Effector memory CD8-positive, alpha-beta T cell (primary cell): ENCODE measurements around the gene LRRC45.

Experiments
- ATAC-seq: fragments of 150-1000 bp; cut with Tn5 transposase; replicated peaks from 2 replicates; pipeline ENCODE4 v1.10.0; 2021; ENCODE audit warnings: mild to moderate bottlenecking, moderate library complexity
- DNase-seq, 3 experiments: peaks; one replicate each; pipeline ENCODE4 v3.0.0; 2021
- H3K27ac Mint-ChIP-seq, 2 donors: one replicate each; pipeline ENCODE4 v1.8.0; 2022; ENCODE audit warnings: mild to moderate bottlenecking in 2 of 2, mixed read lengths in 2 of 2, moderate library complexity in 2 of 2
- H3K27me3 Mint-ChIP-seq, 2 donors: one replicate each; pipeline ENCODE4 v1.8.0; 2022; ENCODE audit warnings: mixed read lengths in 2 of 2
- H3K36me3 Mint-ChIP-seq: one replicate; pipeline ENCODE4 v1.8.0; 2022; ENCODE audit warnings: mild to moderate bottlenecking, moderate library complexity, mixed read lengths; ENCODE audit not compliant: insufficient read depth
- H3K4me1 Mint-ChIP-seq, 2 donors: one replicate each; pipeline ENCODE4 v1.8.0; 2022; ENCODE audit warnings: low read depth in 2 of 2, mixed read lengths in 2 of 2
- H3K4me3 Mint-ChIP-seq, 2 donors: one replicate each; pipeline ENCODE4 v1.8.0; 2022; ENCODE audit warnings: mild to moderate bottlenecking in 2 of 2, mixed read lengths in 2 of 2, moderate library complexity in 2 of 2
- H3K9me3 Mint-ChIP-seq, 2 donors: one replicate each; pipeline ENCODE4 v1.8.0; 2022; ENCODE audit warnings: mixed read lengths in 2 of 2

The LRRC45 gene

GRCh38 chr17:82062076-82062983 is 39.2 kb downstream of the LRRC45 start:
- peaks cover 7 to 12% of the 10 kb centered on the region in 2 donors for H3K4me1 Mint-ChIP-seq
- H3K27me3 Mint-ChIP-seq: no peaks in the 10 kb centered on the region
- no peak overlapping the region for H3K27ac Mint-ChIP-seq
- no peak for ATAC-seq
- no peak for DNase-seq
- H3K9me3 Mint-ChIP-seq: no peaks in the 10 kb centered on the region
- H3K4me3 Mint-ChIP-seq: no peak overlapping the region
- peaks cover 25% of the 10 kb centered on the region for H3K36me3 Mint-ChIP-seq

- Mint-ChIP-seq H3K36me3 (peaks cover 20% of the 10 kb centered on the region), H3K27me3 (no peaks in the 10 kb centered on the region), H3K27ac (no peak overlapping the region), H3K9me3 (no peaks in the 10 kb centered on the region), H3K4me3 (no peak overlapping the region), H3K4me1 (peaks cover 7 to 12% of the 10 kb centered on the region in 2 donors)
- no peak for ATAC-seq
- DNase-seq: no peak
Observed at GRCh38 chr17:82062984-82063368, 39.9 kb downstream of the LRRC45 start.

- Mint-ChIP-seq H3K4me3 (peak overlapping the region; percentile 57 to 68), H3K4me1 (peaks cover 7 to 12% of the 10 kb centered on the region in 2 donors), H3K9me3 (no peaks in the 10 kb centered on the region), H3K36me3 (peaks cover 20% of the 10 kb centered on the region), H3K27ac (peak overlapping the region in 1 of 2 donors; percentile 83), H3K27me3 (no peaks in the 10 kb centered on the region)
- ATAC-seq: no peak
- no peak for DNase-seq
Observed at GRCh38 chr17:82063424-82064415, 40.6 kb downstream of the LRRC45 start.

- Mint-ChIP-seq H3K4me3 (peak overlapping the region; percentile 57 to 68), H3K4me1 (peaks cover 7 to 12% of the 10 kb centered on the region in 2 donors), H3K36me3 (peaks cover 20% of the 10 kb centered on the region), H3K27me3 (no peaks in the 10 kb centered on the region), H3K9me3 (no peaks in the 10 kb centered on the region), H3K27ac (peak overlapping the region; percentile 35 to 83)
- no peak for DNase-seq
- no peak for ATAC-seq
Observed at GRCh38 chr17:82064433-82065192, 41.5 kb downstream of the LRRC45 start.

- H3K9me3 Mint-ChIP-seq: no peaks in the 10 kb centered on the region
- H3K27me3 Mint-ChIP-seq: no peaks in the 10 kb centered on the region
- H3K36me3 Mint-ChIP-seq: peaks cover 17% of the 10 kb centered on the region
- peak overlapping the region in 1 of 2 donors; percentile 95 for H3K27ac Mint-ChIP-seq
- DNase-seq: peak in 1 of 3 experiments; percentile 26
- H3K4me3 Mint-ChIP-seq: peak overlapping the region; percentile 57 to 68
- H3K4me1 Mint-ChIP-seq: peaks cover 7 to 9% of the 10 kb centered on the region in 2 donors
- ATAC-seq: peak; percentile 71
Observed at GRCh38 chr17:82065193-82065637, 42.1 kb downstream of the LRRC45 start.

- DNase-seq (peak; percentile 64 to 72 (median 72)), ATAC-seq (peak; percentile 89)
Observed at GRCh38 chr17:82065638-82066303, 42.7 kb downstream of the LRRC45 start, which contains the start of gene DUS1L. Gene DUS1L, minus strand, starts transcription at chr17:82065804. Its CDS starts 745 bp downstream, at chr17:82065059.

GRCh38 chr17:82070611-82071010 is 47.5 kb downstream of the LRRC45 start:
- H3K27ac Mint-ChIP-seq: no peak overlapping the region
- no peaks in the 10 kb centered on the region for H3K4me1 Mint-ChIP-seq
- ATAC-seq (no peak), DNase-seq (no peak)
- H3K27me3 Mint-ChIP-seq: no peaks in the 10 kb centered on the region
- H3K4me3 Mint-ChIP-seq: no peak overlapping the region
- H3K9me3 Mint-ChIP-seq: no peaks in the 10 kb centered on the region
- peaks cover 10% of the 10 kb centered on the region for H3K36me3 Mint-ChIP-seq

More at GRCh38 chr17:82065638-82066303, 42.7 kb downstream of the LRRC45 start, which contains the start of gene DUS1L:
- peak within 1 kb of the TSS; percentile 94 to 95 for H3K27ac Mint-ChIP-seq
- H3K36me3 Mint-ChIP-seq: peaks cover 14% of the 10 kb centered on the region
- peaks cover 7 to 8% of the 10 kb centered on the region in 2 donors for H3K4me1 Mint-ChIP-seq
- no peaks in the 10 kb centered on the region for H3K27me3 Mint-ChIP-seq
- H3K9me3 Mint-ChIP-seq: no peaks in the 10 kb centered on the region
- peak within 1 kb of the TSS; percentile 82 to 84 for H3K4me3 Mint-ChIP-seq

GRCh38 chr17:82072827-82073226 is 49.7 kb downstream of the LRRC45 start:
- no peaks in the 10 kb centered on the region for H3K27me3 Mint-ChIP-seq
- H3K36me3 Mint-ChIP-seq: peaks cover 6% of the 10 kb centered on the region
- H3K4me1 Mint-ChIP-seq: no peaks in the 10 kb centered on the region
- no peaks in the 10 kb centered on the region for H3K9me3 Mint-ChIP-seq
- H3K27ac Mint-ChIP-seq: no peak overlapping the region
- H3K4me3 Mint-ChIP-seq: no peak overlapping the region
- DNase-seq (no peak), ATAC-seq (no peak)

GRCh38 chr17:82073446-82073845 is 50.3 kb downstream of the LRRC45 start:
- H3K4me1 Mint-ChIP-seq: no peaks in the 10 kb centered on the region
- no peaks in the 10 kb centered on the region for H3K27me3 Mint-ChIP-seq
- no peak overlapping the region for H3K4me3 Mint-ChIP-seq
- H3K9me3 Mint-ChIP-seq: no peaks in the 10 kb centered on the region
- no peak for DNase-seq
- ATAC-seq: no peak
- H3K27ac Mint-ChIP-seq: no peak overlapping the region
- peaks cover 6% of the 10 kb centered on the region for H3K36me3 Mint-ChIP-seq

GRCh38 chr17:82076018-82076784 is 53.1 kb downstream of the LRRC45 start:
- ATAC-seq (no peak), DNase-seq (no peak)
- no peak overlapping the region for H3K4me3 Mint-ChIP-seq
- H3K4me1 Mint-ChIP-seq: no peaks in the 10 kb centered on the region
- peaks cover 17% of the 10 kb centered on the region for H3K36me3 Mint-ChIP-seq
- no peaks in the 10 kb centered on the region for H3K9me3 Mint-ChIP-seq
- peak overlapping the region in 1 of 2 donors; percentile 13 for H3K27ac Mint-ChIP-seq
- no peaks in the 10 kb centered on the region for H3K27me3 Mint-ChIP-seq

GRCh38 chr17:82076785-82077591 is 53.9 kb downstream of the LRRC45 start:
- DNase-seq (no peak), ATAC-seq (no peak)
- H3K4me3 Mint-ChIP-seq: no peak overlapping the region
- no peaks in the 10 kb centered on the region for H3K4me1 Mint-ChIP-seq
- no peaks in the 10 kb centered on the region for H3K27me3 Mint-ChIP-seq
- no peaks in the 10 kb centered on the region for H3K9me3 Mint-ChIP-seq
- no peak overlapping the region for H3K27ac Mint-ChIP-seq
- H3K36me3 Mint-ChIP-seq: peaks cover 18% of the 10 kb centered on the region
